ENCODE results near the gene OR56A3.

Gene OR56A3

GRCh38 chr11:5989203-5989602 is 47.2 kb downstream of the OR56A3 start:
- Mint-ChIP-seq H3K36me3 (ENCODE audit: low read depth) (no peaks in the 10 kb centered on the region), H3K27ac (no peak overlapping the region), H3K4me3 (no peak overlapping the region), H3K9me3 (no peaks in the 10 kb centered on the region), H3K4me1 (no peaks in the 10 kb centered on the region), H3K27me3 (ENCODE audit: low read depth) (peaks cover 5% of the 10 kb centered on the region)
- TF ChIP-seq CTCF (IDR thresholded peaks at IDR 0.05; ENCODE audit: unreplicated experiment in 3 of 3), result no peak

GRCh38 chr11:5992150-5992549 is 50.1 kb downstream of the OR56A3 start:
- Mint-ChIP-seq H3K27ac (no peak overlapping the region), H3K4me1 (no peaks in the 10 kb centered on the region), H3K36me3 (ENCODE audit: low read depth) (no peaks in the 10 kb centered on the region), H3K27me3 (ENCODE audit: low read depth) (peaks cover 5% of the 10 kb centered on the region), H3K4me3 (no peak overlapping the region), H3K9me3 (no peaks in the 10 kb centered on the region)
- no peak for TF ChIP-seq CTCF (IDR thresholded peaks at IDR 0.05; ENCODE audit: unreplicated experiment in 3 of 3)

GRCh38 chr11:5992604-5993251 is 50.7 kb downstream of the OR56A3 start:
- no peaks in the 10 kb centered on the region for H3K36me3 Mint-ChIP-seq (ENCODE audit: low read depth)
- TF ChIP-seq CTCF (IDR thresholded peaks at IDR 0.05; ENCODE audit: unreplicated experiment in 3 of 3), result peak; percentile 48 to 54 (median 53)

GRCh38 chr11:5994791-5995190 is 52.7 kb downstream of the OR56A3 start:
- no peak overlapping the region for H3K4me3 Mint-ChIP-seq
- H3K9me3 Mint-ChIP-seq, result no peaks in the 10 kb centered on the region
- peaks cover 5% of the 10 kb centered on the region for H3K27me3 Mint-ChIP-seq (ENCODE audit: low read depth)
- H3K27ac Mint-ChIP-seq, result no peak overlapping the region
- no peaks in the 10 kb centered on the region for H3K4me1 Mint-ChIP-seq
- no peak for TF ChIP-seq CTCF (IDR thresholded peaks at IDR 0.05; ENCODE audit: unreplicated experiment in 3 of 3)
- H3K36me3 Mint-ChIP-seq (ENCODE audit: low read depth), result no peaks in the 10 kb centered on the region

More at GRCh38 chr11:5992604-5993251, 50.7 kb downstream of the OR56A3 start:
- no peaks in the 10 kb centered on the region for H3K9me3 Mint-ChIP-seq
- peaks cover 5% of the 10 kb centered on the region for H3K27me3 Mint-ChIP-seq (ENCODE audit: low read depth)
- H3K4me3 Mint-ChIP-seq, result no peak overlapping the region
- H3K27ac Mint-ChIP-seq, result no peak overlapping the region
- no peaks in the 10 kb centered on the region for H3K4me1 Mint-ChIP-seq
